Stimulated activated naive CD8-positive, alpha-beta T cell treated with anti-CD3 and anti-CD28 coated beads, Interleukin-15, Interleukin-2, amounts not matched to agents 100 U/mL and 50 U/mL, for 24 hours (primary cell): Measurements from ENCODE around the gene CAMK2B.

Experiments used
- ATAC-seq: fragments of 150-1000 bp; cut with Tn5 transposase; one replicate; pipeline ENCODE4 v1.10.0; 2021
- DNase-seq: peaks from one replicate; pipeline ENCODE4 v3.0.0; 2021

CAMK2B gene

DNA sequence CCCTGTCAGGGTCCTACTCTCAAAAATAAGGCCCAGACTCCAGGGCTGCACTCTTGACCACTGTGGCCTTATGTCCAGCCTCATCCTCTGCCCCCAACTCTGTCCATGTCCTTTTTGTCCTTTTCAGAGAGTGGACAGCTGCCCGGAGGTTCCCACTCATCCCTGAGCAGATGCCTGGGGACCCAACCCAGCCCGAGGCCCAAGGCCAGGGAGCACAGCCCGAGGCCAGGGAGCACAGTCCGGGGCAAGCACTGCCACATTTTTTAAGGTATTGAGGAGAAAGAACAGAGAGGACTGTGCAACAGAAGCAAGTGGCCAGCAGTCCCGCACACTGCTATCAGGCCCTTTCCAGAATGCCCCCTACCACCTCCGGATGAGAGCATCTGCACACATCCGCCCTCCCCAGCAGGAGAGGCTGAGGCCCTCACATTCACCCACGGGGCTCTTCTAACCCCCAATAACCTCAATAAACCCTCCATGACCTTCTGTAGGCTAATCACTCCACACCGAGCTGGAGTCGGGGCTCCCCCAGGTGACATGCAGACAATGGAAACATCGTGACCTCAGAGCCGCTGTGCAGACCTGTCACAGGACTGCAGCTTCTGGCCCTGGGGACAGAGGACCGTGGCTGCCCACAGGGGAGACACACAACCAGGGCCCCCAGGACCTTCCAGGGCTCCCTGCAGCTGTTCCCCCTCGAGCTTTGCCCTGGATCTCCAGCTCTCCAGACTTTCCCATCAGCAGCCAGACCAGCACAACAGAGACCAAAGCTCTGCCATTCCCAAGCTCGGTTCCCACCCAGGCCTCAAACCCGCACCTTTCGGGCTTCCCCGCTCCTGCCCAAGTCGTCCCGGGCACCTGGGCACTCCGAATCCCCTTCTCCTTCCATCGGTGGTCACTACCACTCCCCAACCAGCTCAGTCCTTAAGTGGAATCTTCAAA lies 51.4 kb downstream of the CAMK2B start:
- ATAC-seq: peak; percentile 81
- DNase-seq: peak; percentile 48

- ATAC-seq (no peak), DNase-seq (no peak)
Observed at GRCh38 chr7:44272981-44273380, 52.4 kb downstream of the CAMK2B start.

GRCh38 chr7:44272456-44272855 lies 52.9 kb downstream of the CAMK2B start:
- DNase-seq (no peak), ATAC-seq (no peak)

DNA sequence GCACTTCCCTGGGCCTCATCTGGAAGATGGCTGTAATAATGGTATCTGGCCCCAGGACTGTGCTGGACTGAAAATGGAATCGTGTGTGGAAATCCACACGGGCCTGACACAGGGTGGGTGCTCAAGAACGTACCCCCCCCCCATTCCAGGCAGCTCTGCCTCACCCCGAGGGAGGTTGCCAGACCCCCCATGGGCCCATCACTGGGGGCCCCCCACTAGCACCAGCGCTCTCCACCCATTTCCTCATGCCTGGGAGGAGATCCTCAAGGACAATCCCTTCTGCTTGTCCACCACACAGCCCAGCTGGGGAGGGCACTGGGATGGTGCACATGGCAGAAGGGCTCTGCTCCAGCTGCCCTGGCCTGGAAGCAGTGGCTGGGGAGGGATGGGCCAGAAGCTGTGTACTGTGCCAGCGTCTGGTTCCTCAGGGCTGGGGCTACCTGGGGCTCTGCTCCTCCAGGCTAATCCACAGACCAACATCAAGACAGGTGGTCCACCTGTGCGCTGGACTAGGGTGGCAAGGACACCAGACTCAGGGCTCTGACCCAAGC lies 55.4 kb downstream of the CAMK2B start:
- ATAC-seq (no peak), DNase-seq (no peak)

DNA sequence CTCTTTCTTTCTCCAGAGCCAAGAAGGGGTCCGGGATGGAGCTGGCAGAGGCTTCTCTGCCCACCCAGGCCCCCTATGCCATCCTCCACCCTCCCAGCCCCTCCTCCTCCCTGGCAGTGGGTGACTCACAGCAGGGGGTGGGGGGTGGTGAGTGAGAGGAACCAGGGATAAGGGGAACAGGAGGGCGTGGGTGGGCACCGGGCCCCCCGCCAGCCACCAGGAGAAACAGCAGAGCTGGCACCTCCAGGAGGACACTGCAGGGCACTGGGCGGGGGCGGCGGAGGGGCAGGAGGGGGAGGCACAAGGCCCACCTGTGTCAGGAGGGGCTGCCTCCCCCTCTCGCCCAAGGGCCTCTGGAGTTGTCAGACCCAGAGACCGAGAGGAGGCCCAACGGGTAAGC lies 56.0 kb downstream of the CAMK2B start:
- DNase-seq: no peak
- no peak for ATAC-seq

- DNase-seq: no peak
- no peak for ATAC-seq
Observed at GRCh38 chr7:44268671-44269070, 56.7 kb downstream of the CAMK2B start.

GRCh38 chr7:44267719-44268421 lies 57.5 kb downstream of the CAMK2B start:
- ATAC-seq (no peak), DNase-seq (no peak)

DNA sequence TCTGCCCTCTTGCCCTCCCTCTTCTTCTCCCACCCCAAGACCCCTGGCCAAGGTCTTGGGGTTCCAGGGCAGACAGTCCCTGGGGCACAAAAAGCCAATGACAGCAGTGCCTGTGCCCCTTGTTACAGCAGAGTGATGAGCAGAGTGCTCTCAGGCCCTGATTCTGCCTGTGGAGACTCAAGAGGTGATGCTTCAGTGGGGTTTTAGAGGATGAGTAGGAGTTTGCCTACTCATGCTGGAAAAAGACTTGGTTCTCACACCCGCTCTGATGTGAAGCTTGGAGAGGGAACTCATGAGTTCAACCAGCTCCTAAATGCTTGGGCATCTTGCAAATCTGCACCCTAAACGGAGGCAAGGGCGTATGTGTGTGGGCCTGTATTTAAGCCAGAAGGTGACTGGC lies 58.2 kb downstream of the CAMK2B start:
- ATAC-seq: no peak
- DNase-seq: no peak

DNA sequence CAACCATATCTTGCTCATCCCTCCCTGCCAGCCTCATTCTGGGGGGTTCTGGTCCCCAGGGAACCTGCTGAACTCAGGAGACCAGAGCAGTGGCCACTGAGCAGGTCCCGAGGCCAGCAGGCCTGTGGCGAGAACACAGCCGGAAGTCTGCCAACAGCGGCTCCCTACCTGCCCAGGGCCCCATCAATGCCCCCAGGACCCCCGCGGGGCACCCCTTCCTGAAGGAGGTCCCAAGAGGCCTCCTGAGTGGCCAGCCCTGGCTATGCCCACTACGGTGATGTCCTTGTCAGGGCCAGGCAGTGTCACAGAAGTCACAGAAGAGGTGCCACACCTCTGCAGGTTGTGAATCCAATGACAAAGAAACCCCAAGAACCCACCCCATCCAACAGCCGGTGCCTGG lies 58.9 kb downstream of the CAMK2B start:
- no peak for ATAC-seq
- no peak for DNase-seq

- ATAC-seq (no peak), DNase-seq (no peak)
Observed at GRCh38 chr7:44265728-44266127, 59.7 kb downstream of the CAMK2B start.

- ATAC-seq (no peak), DNase-seq (no peak)
Observed at GRCh38 chr7:44264221-44264931, 61.0 kb downstream of the CAMK2B start.

- ATAC-seq (no peak), DNase-seq (no peak)
Observed at GRCh38 chr7:44263326-44264082, 61.9 kb downstream of the CAMK2B start.

DNA sequence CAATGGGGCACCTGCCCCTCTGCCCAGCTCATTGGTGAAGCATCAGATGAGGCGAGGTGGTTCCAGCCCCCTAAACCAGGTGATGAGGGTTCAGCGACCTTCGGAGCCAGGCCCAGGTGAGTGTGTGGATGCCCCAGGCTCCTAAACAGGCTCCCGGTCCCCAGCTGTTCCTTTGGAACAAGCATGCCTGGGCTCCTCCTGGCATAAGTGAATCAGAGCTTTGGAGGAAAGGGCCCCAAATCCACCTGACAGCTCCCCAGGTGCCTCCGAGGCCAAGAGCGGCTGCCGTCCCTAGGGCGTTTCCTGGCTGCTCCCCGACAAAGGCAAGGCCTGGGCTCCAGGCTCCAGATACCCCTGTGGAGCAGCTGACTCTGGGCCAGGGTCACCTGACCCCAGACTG lies 63.4 kb downstream of the CAMK2B start:
- ATAC-seq: no peak
- DNase-seq: no peak

DNA sequence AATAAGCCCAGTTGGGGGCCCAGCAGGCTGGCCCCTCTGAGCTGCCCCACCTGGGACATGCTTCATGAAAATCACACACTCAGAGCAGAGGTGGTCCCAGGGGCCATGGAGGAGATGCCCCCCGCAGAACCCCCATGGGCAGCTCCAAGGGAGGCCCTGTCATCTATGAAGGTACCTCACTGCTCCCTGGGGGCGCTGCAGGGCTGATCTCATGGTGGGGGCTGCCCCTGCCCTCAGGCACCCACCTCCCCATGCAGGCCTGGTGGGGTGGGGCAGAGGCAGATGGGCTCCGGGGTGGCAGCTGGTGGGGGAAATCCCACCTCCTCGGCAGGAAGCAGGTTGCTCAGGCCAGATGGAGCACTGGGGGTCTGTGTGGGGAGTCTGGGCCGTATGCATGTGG lies 64.2 kb downstream of the CAMK2B start:
- ATAC-seq (no peak), DNase-seq (peak; percentile 23)

GRCh38 chr7:44259547-44260457 lies 65.6 kb downstream of the CAMK2B start:
- ATAC-seq (no peak), DNase-seq (no peak)

GRCh38 chr7:44258865-44259546 lies 66.4 kb downstream of the CAMK2B start:
- DNase-seq: no peak
- ATAC-seq: no peak

DNA sequence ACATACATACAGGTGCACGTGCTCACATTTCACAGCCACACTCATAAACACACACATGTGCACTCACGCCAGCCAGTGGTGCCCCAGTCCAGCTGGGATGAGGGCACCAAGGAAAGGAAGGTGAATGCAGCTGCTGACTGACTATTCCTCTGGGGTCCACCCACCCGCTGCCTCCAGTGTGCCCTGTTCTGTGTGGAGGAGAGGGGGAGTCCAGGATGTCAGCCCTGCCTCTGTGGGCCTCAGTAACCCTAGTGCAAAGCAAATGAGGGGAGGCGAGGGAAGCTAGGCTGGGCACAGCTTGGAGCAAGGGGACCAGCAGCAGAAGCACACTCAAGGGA lies 67.0 kb downstream of the CAMK2B start:
- DNase-seq (peak; percentile 22), ATAC-seq (no peak)

DNA sequence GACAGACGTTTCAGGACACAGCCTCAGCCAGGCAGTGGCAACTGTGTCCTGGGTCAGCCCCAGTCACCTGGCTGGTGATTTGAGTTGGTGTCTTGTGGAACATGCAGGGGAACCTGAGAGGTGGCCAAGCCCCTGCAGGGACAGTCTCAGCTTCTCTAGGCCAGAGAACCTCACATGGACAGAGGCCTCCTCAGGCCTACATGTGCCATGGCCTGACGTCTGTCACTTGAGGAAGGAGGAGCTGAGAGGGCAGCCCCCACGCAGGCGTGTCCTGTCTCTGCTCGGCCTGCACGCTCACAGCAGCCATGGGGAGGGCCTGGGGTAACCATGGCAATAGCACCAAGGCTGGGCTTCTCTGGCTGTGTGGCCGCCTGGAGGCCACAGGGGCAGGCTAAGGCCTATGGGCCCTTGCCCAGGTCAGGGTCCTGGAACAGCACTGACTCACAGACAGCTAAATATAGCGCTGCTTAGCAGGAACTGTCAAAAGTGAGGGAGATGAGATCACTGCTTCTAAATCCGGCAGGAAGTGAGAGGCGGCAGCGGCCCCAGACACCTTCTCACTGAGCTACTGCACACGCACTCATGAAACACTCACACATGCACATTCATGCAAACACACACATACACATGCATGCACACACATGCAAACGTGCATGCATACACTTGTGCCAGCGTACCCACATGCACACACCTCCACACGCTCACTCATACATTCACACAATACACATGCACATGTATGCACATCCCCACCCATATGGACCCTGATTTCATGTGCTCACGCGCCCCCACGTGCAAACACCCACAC lies 67.6 kb downstream of the CAMK2B start:
- ATAC-seq: peak; percentile 94
- peak; percentile 75 for DNase-seq

DNA sequence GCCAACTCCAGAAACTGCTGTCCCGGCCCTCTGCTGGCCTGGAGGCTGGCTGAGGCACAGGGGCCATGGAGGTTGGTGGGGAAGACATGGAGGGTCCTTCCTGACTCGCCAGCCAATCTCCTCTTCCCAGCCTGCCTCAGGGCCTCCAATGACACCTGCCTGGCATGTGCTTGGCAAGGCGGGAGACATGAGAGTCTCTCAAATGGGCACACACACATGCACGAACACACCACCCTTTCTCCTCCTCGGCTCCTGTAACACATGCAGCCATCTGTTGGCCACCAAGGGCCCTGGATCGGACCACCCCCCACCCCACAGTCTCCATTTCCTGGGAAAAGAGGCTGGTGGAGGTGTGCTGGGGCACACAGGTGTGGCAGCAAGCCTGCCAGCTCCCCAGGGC lies 68.2 kb downstream of the CAMK2B start:
- DNase-seq: no peak
- ATAC-seq: no peak
